Measurements from ENCODE around the gene DNAJA3. TPM values are rescaled to one million over a fixed set of nuclear protein-coding genes. Genes with fewer than 3 reads are reported as not detected.

The DNAJA3 gene
- total RNA-seq, 1 experiment from 2014 or later = 64.1 TPM

- ATAC-seq = no peak
- Mint-ChIP-seq H3K4me1 (peaks cover 6% of the 10 kb centered on the region), H3K27me3 (ENCODE audit: low read depth) (peaks cover 15% of the 10 kb centered on the region)
Observed at GRCh38 chr16:4419402-4419959, 6.2 kb upstream of the DNAJA3 start.

More at GRCh38 chr16:4419402-4419959, 6.2 kb upstream of the DNAJA3 start:
- Mint-ChIP-seq H3K27ac (no peak overlapping the region), H3K9me3 (no peaks in the 10 kb centered on the region), H3K4me3 (no peak overlapping the region), H3K36me3 (no peaks in the 10 kb centered on the region)
- POLR2A ChIA-PET = interaction anchor here (0.8 kb wide), 1 partner anchor 17 kb away, joined by 4 read pairs; no protein-coding TSS in a partner anchor
- no peak for DNase-seq (ENCODE audit: low spot score)
- CTCF ChIA-PET = interaction anchor here (0.6 to 8.8 kb wide), 5 partner anchors 16 to 637 kb away, joined by 3 to 102 read pairs (median 4); no protein-coding TSS in a partner anchor
- no peak for TF ChIP-seq TEAD4 (CRISPR knock-in tag; IDR thresholded peaks at IDR 0.05)
- no peak for TF ChIP-seq ZSCAN18 (CRISPR knock-in tag; IDR thresholded peaks at IDR 0.05)
- no peak for TF ChIP-seq OVOL2 (CRISPR knock-in tag; IDR thresholded peaks at IDR 0.05; ENCODE audit: borderline replicate concordance)
- TF ChIP-seq ZNF263 (CRISPR knock-in tag; IDR thresholded peaks at IDR 0.05; ENCODE audit: low read depth) = no peak
- no peak for TF ChIP-seq ZNF532 (CRISPR knock-in tag; IDR thresholded peaks at IDR 0.05; ENCODE audit: borderline replicate concordance)
- no peak for TF ChIP-seq ESRRA (CRISPR knock-in tag; IDR thresholded peaks at IDR 0.05; ENCODE audit: borderline replicate concordance)
- no peak for TF ChIP-seq NFYB (CRISPR knock-in tag; conservative IDR thresholded peaks at IDR 0.05; ENCODE audit: low read depth)
- TF ChIP-seq ATF1 (CRISPR knock-in tag; IDR thresholded peaks at IDR 0.05) = no peak
- no peak for TF ChIP-seq HMGXB4 (CRISPR knock-in tag; IDR thresholded peaks at IDR 0.05)
- no peak for TF ChIP-seq ZNF219 (CRISPR knock-in tag; IDR thresholded peaks at IDR 0.05; ENCODE audit: borderline replicate concordance)
- no peak for TF ChIP-seq PRDM15 (CRISPR knock-in tag; IDR thresholded peaks at IDR 0.05)
- no peak for TF ChIP-seq SOX15 (CRISPR knock-in tag; IDR thresholded peaks at IDR 0.05)
